Transverse colon (tissue), 4 donors: ENCODE measurements around the gene FAM20C. TPM values are rescaled to one million over a fixed set of nuclear protein-coding genes. Genes with fewer than 3 reads are reported as not detected.

Experiments
- DNase-seq: peaks from one replicate; pipeline ENCODE4 v3.0.0-alpha.2; 2019
- H3K27ac ChIP-seq, 4 donors: fragments of 200-600 bp; sonication (generic); 2 replicates each; pipeline ENCODE4 v1.5.1; 2016 to 2018; ENCODE audit warnings: inconsistent platforms in 4 of 4
- H3K27me3 ChIP-seq: fragments of 200-600 bp; sonication (generic); 2 replicates; pipeline ENCODE4 v1.5.1; 2017; ENCODE audit warnings: inconsistent platforms
- H3K36me3 ChIP-seq, 4 donors: fragments of 200-600 bp; sonication (generic); 2 replicates each; pipeline ENCODE4 v1.5.1; 2017 to 2019; ENCODE audit warnings: inconsistent platforms in 4 of 4
- H3K4me1 ChIP-seq, 4 donors: fragments of 200-600 bp; sonication (generic); 2 replicates each; pipeline ENCODE4 v1.5.1; 2017 to 2020; ENCODE audit warnings: inconsistent platforms in 4 of 4
- H3K4me3 ChIP-seq, 4 donors: fragments of 200-600 bp; sonication (generic); 1 replicate in 1 of 4; 2 replicates in 3 of 4; pipeline versions ENCODE4 v1.5.1 to v1.6.1; 2017 to 2019; ENCODE audit warnings: inconsistent platforms in 4 of 4
- H3K9me3 ChIP-seq, 2 donors: fragments of 200-600 bp; sonication (generic); 2 replicates each; pipeline ENCODE4 v1.5.1; 2017 to 2019; ENCODE audit warnings: inconsistent platforms in 2 of 2
- EP300 ChIP-seq: sonication (generic); formaldehyde crosslinking; IDR thresholded peaks from one replicate; pipeline ENCODE4 v1.6.1; 2017; ENCODE audit warnings: antibody characterized with exemption, low read depth
- POLR2A ChIP-seq: fragments of 450-650 bp; IDR thresholded peaks from one replicate; pipeline ENCODE4 v1.6.1; 2016; ENCODE audit warnings: antibody characterized with exemption, mild to moderate bottlenecking, moderate library complexity
- POLR2AphosphoS5 ChIP-seq, 3 donors: sonication (generic); formaldehyde crosslinking; IDR thresholded peaks; one replicate each; pipeline ENCODE4 v1.6.1; 2016; ENCODE audit warnings: antibody characterized with exemption in 3 of 3
- WGBS, 2 donors: methylation state at CpG; one replicate each; pipeline ENCODE4 v1.1.5; 2018; ENCODE audit warnings: low coverage in 1 of 2; 5-methylcytosine and 5-hydroxymethylcytosine counted together
- in situ Hi-C, 4 donors: fragments of 200-750 bp; cut with MboI; loops; one replicate each; pipeline versions ENCODE4 v1.15.0 to v1.15.1; 2017; ENCODE audit warnings: low sequenced_read_pairs in 3 of 4, low pct_ligation_motif_present in 1 of 4, low pct_unique_long_range_greater_than_20kb in 1 of 4
- intact Hi-C: fragments of 100-400 bp; cut with DNase I; formaldehyde crosslinking; loops from one replicate; pipeline ENCODE4 v1.15.1; 2023; ENCODE audit warnings: low total_unique reads
- total RNA-seq, 4 donors: library from RNA; depleted of rRNA; stranded (reverse); fragments of >200 nt; gene quantifications; one replicate each; pipeline ENCODE4 v1.1.0, GENCODE V29; 2016
- TF ChIP-seq, protein P1 (sequence below), 5 experiments: fragments of 200-600 bp in 3 of 5; fragments of 450-650 bp in 2 of 5; sonication (generic) in 3 of 5; IDR thresholded peaks; 1 replicate in 2 of 5; 2 replicates in 3 of 5; pipeline ENCODE4 v1.5.1; 2016 to 2017; ENCODE audit warnings: antibody characterized with exemption in 5 of 5, inconsistent platforms in 3 of 5, mild to moderate bottlenecking in 2 of 5, moderate library complexity in 1 of 5

FAM20C gene
- total RNA-seq, 4 donors from 2014 or later = 10.5 to 62.3 (median 23.5) TPM

DNA sequence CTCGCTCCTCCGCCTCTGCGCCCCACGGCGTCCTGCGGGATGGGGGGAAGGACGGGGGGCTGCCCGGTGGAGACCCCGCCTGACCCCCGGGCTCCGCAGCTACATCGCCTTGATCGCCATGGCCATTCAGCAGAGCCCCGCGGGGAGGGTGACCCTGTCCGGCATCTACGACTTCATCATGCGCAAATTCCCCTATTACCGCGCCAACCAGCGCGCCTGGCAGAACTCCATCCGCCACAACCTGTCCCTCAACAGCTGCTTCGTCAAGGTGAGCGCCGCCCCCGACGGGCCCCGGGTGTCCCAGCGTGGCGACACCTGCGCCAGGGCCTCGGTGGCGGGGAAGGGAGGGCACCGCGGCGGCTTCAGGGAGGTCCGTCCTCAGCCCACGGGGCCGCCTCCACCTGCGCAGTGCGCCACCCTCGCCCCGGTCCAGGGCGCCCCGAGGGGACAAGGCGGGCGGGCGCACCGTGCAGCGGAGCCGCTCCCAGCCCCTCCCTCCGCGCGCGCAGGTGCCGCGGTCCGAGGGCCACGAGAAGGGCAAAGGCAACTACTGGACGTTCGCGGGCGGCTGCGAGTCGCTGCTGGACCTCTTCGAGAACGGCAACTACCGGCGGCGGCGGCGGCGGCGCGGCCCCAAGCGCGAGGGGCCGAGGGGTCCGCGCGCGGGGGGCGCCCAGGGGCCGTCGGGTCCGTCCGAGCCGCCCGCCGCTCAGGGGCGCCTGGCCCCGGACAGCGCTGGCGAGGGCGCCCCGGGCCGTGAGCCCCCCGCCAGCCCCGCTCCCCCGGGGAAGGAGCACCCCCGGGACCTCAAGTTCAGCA is 98.4 kb downstream of the FAM20C start:
- H3K27me3 ChIP-seq = peaks cover 71% of the 10 kb centered on the region
- WGBS, 2 donors = 32% methylated on average over 84 of the region's 102 CpGs; no CpG with 5 or more reads in 1 of the 2 donors
- H3K36me3 ChIP-seq = no peaks in the 10 kb centered on the region
- in situ Hi-C loops = no loop called here
- H3K9me3 ChIP-seq = no peaks in the 10 kb centered on the region
- peak overlapping the region in 2 of 4 donors; percentile 12 to 14 for H3K4me3 ChIP-seq
- H3K4me1 ChIP-seq = peaks cover 4 to 35% (median 19%) of the 10 kb centered on the region in 4 donors
- no peak overlapping the region for H3K27ac ChIP-seq
- intact Hi-C loops = no loop called here
- peak; percentile 39 for DNase-seq
- TF ChIP-seq POLR2A (no peak), EP300 (no peak), POLR2AphosphoS5 (IDR thresholded peaks at IDR 0.05) (no peak)
- TF ChIP-seq, protein P1, sequence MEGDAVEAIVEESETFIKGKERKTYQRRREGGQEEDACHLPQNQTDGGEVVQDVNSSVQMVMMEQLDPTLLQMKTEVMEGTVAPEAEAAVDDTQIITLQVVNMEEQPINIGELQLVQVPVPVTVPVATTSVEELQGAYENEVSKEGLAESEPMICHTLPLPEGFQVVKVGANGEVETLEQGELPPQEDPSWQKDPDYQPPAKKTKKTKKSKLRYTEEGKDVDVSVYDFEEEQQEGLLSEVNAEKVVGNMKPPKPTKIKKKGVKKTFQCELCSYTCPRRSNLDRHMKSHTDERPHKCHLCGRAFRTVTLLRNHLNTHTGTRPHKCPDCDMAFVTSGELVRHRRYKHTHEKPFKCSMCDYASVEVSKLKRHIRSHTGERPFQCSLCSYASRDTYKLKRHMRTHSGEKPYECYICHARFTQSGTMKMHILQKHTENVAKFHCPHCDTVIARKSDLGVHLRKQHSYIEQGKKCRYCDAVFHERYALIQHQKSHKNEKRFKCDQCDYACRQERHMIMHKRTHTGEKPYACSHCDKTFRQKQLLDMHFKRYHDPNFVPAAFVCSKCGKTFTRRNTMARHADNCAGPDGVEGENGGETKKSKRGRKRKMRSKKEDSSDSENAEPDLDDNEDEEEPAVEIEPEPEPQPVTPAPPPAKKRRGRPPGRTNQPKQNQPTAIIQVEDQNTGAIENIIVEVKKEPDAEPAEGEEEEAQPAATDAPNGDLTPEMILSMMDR (IDR thresholded peaks at IDR 0.05) = no peak

DNA sequence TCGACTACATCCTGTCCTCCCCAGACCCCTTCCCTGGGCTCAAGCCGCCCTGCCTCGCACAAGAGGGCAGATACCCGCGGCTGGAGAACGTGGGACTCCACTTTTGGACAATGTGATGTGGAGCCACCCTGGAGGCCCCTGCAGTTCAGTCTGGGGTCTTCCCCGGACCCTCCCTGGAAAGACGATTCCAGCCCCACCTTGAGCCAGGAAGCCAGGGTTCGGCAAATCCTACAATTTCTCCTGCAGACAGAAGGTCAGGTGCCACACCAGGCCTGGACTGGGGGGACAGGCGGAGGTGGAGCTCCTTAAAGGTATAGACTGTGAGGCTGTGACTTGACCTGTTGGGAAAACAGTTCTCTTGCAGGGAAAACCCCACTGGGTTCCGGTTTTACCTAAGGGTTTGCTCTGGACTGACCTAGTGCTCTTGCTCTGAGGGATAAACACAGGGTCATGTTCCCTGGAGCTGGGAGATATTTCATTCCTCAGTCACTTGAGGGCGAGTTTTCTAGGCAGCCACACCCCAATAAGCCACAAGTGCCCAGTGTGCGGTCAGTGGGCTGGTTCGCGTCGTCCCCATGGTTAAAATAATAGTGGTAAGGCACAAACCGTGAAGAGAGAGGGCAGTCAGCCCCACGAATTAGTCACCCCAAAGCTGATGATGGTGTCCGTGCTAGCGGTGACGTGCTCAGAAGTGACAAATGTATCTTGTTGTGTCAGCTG is 99.2 kb downstream of the FAM20C start:
- intact Hi-C loops = no loop called here
- Histone ChIP-seq H3K27me3 (peaks cover 67% of the 10 kb centered on the region), H3K4me1 (peaks cover 0 to 27% (median 14%) of the 10 kb centered on the region in 4 donors), H3K36me3 (no peaks in the 10 kb centered on the region), H3K9me3 (no peaks in the 10 kb centered on the region), H3K27ac (no peak overlapping the region), H3K4me3 (no peak overlapping the region)
- in situ Hi-C loops = no loop called here
- TF ChIP-seq POLR2AphosphoS5 (IDR thresholded peaks at IDR 0.05) (no peak), EP300 (no peak), POLR2A (no peak)
- TF ChIP-seq, protein P1 (IDR thresholded peaks at IDR 0.05) = no peak
- DNase-seq = no peak
- 66 to 86% methylated on average over 6 to 21 of the region's 21 CpGs for WGBS, 2 donors

DNA sequence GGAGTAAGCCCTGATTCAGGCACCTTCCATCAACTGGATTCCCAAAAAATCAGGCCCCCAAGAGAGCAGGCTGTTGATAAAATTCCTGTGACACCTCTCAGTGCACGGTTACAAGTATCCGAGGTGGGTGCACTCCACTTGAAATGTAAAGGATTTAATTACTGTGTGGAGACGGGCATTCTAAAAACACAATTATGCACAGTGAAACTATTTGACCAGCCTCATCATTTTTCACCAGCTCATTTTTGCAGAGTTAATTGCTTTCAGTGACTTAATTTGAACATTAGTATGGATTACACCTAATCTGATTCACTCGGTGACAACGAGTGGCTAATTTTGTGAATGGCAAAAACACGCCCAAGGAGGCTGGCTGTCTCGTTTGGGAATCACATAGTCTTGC is 99.9 kb downstream of the FAM20C start:
- no peak for DNase-seq
- Histone ChIP-seq H3K27me3 (peaks cover 67% of the 10 kb centered on the region), H3K27ac (no peak overlapping the region), H3K36me3 (no peaks in the 10 kb centered on the region), H3K4me3 (no peak overlapping the region), H3K9me3 (no peaks in the 10 kb centered on the region), H3K4me1 (peaks cover 0 to 25% (median 13%) of the 10 kb centered on the region in 4 donors)
- TF ChIP-seq EP300 = no peak
- TF ChIP-seq POLR2AphosphoS5 (IDR thresholded peaks at IDR 0.05) = no peak
- TF ChIP-seq, protein P1 (IDR thresholded peaks at IDR 0.05) = no peak
- TF ChIP-seq POLR2A = no peak
- in situ Hi-C loops = no loop called here
- intact Hi-C loops = no loop called here
- WGBS, 2 donors = 85 to 87% methylated on average over 6 to 7 of the region's 7 CpGs

DNA sequence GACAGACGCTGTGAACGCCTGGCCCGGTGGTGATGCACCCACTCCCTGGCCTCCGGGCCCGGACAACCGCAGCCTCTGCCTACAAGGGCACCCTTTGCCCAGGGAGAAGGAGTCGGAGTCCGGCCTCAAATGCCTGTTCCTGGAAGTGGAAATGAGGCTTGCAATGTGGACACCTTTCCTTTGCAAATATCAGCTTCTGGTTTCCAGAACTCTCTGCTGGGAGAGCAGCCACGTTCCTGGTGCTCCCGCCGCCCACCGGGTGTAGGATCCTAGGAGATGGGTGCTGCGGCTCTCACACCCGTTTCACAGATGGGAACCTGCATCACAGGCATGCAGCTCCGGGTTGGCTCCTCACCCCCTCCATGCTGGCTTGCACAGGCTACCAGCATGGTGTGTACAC is 100.5 kb downstream of the FAM20C start:
- in situ Hi-C loops = no loop called here

More for the DNA sequence above, 100.5 kb downstream of the FAM20C start:
- Histone ChIP-seq H3K4me3 (no peak overlapping the region), H3K9me3 (no peaks in the 10 kb centered on the region), H3K4me1 (peaks cover 0 to 25% (median 13%) of the 10 kb centered on the region in 4 donors), H3K36me3 (no peaks in the 10 kb centered on the region), H3K27ac (no peak overlapping the region), H3K27me3 (peaks cover 67% of the 10 kb centered on the region)
- intact Hi-C loops = no loop called here
- WGBS, 2 donors = 88 to 92% methylated on average over 4 to 15 of the region's 15 CpGs
- TF ChIP-seq EP300 (no peak), POLR2AphosphoS5 (IDR thresholded peaks at IDR 0.05) (no peak), POLR2A (no peak)
- TF ChIP-seq, protein P1 (IDR thresholded peaks at IDR 0.05) = no peak
- no peak for DNase-seq
